ENCODE data around the gene WDR62.

The WDR62 gene

GRCh38 chr19:36140304-36141038 lies 85.8 kb downstream of the WDR62 start:
- Histone ChIP-seq H4K20me1 (ENCODE audit: insufficient read depth, low read length) (peaks cover 10% of the 10 kb centered on the region), H3K4me1 (ENCODE audit: low read length) (peaks cover 22% of the 10 kb centered on the region), H3K27me3 (ENCODE audit: low read depth, low read length) (no peaks in the 10 kb centered on the region), H3K36me3 (replicated peaks; ENCODE audit: low read depth, low read length) (peaks cover 24% of the 10 kb centered on the region), H3K27ac (ENCODE audit: low read length) (peak overlapping the region; percentile 88), H3K4me2 (ENCODE audit: low read length) (peak overlapping the region; percentile 73), H3K9ac (ENCODE audit: low read length) (peak overlapping the region; percentile 98), H3K4me3 (ENCODE audit: low read length) (peak overlapping the region; percentile 94), H2AFZ (ENCODE audit: low read depth, low read length) (peak overlapping the region; percentile 7; the same call in 1 of the 2 replicates), H3K9me3 (ENCODE audit: insufficient read depth, low read length) (no peaks in the 10 kb centered on the region), H3K79me2 (ENCODE audit: low read length) (peaks cover 19% of the 10 kb centered on the region)
- no peak for TF ChIP-seq EZH2phosphoT487 (IDR thresholded peaks at IDR 0.05; ENCODE audit: low read depth)

GRCh38 chr19:36141039-36141927 lies 86.6 kb downstream of the WDR62 start:
- Histone ChIP-seq H3K9ac (ENCODE audit: low read length) (peak overlapping the region; percentile 98), H3K4me1 (ENCODE audit: low read length) (peaks cover 16% of the 10 kb centered on the region), H3K27me3 (ENCODE audit: low read depth, low read length) (no peaks in the 10 kb centered on the region), H3K27ac (ENCODE audit: low read length) (peak overlapping the region; percentile 88), H3K9me3 (ENCODE audit: insufficient read depth, low read length) (no peaks in the 10 kb centered on the region), H2AFZ (ENCODE audit: low read depth, low read length) (no peak overlapping the region), H3K4me3 (ENCODE audit: low read length) (peak overlapping the region; percentile 94), H3K4me2 (ENCODE audit: low read length) (peak overlapping the region; percentile 73), H4K20me1 (ENCODE audit: insufficient read depth, low read length) (peaks cover 10% of the 10 kb centered on the region), H3K36me3 (replicated peaks; ENCODE audit: low read depth, low read length) (peaks cover 33% of the 10 kb centered on the region), H3K79me2 (ENCODE audit: low read length) (peaks cover 19% of the 10 kb centered on the region)
- TF ChIP-seq, protein P1, sequence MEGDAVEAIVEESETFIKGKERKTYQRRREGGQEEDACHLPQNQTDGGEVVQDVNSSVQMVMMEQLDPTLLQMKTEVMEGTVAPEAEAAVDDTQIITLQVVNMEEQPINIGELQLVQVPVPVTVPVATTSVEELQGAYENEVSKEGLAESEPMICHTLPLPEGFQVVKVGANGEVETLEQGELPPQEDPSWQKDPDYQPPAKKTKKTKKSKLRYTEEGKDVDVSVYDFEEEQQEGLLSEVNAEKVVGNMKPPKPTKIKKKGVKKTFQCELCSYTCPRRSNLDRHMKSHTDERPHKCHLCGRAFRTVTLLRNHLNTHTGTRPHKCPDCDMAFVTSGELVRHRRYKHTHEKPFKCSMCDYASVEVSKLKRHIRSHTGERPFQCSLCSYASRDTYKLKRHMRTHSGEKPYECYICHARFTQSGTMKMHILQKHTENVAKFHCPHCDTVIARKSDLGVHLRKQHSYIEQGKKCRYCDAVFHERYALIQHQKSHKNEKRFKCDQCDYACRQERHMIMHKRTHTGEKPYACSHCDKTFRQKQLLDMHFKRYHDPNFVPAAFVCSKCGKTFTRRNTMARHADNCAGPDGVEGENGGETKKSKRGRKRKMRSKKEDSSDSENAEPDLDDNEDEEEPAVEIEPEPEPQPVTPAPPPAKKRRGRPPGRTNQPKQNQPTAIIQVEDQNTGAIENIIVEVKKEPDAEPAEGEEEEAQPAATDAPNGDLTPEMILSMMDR (IDR thresholded peaks at IDR 0.05; ENCODE audit: low read depth, low read length), result no peak
- TF ChIP-seq EZH2phosphoT487 (IDR thresholded peaks at IDR 0.05; ENCODE audit: low read depth), result no peak

DNA sequence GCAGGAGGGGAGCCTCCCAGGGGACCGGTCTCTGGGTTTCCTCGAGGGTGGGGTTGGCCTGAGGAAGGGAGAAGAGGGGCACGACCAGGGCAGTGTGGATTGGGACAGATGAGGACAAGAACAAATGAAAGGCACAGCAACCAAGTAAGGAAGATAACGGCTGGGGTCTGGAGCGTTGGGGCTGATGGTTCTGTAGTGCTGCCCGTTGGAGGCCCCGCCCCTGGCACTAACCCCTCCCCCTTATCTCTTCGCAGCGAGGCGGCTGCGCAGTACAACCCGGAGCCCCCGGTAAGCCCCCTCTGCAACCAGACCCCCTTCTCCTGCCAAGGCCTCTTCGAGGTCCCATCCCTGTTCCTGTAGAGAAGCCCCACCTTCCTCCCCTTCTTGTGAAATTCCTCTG lies 87.3 kb downstream of the WDR62 start:
- Histone ChIP-seq H3K9me3 (ENCODE audit: insufficient read depth, low read length) (no peaks in the 10 kb centered on the region), H3K9ac (ENCODE audit: low read length) (no peak overlapping the region), H3K27ac (ENCODE audit: low read length) (no peak overlapping the region)

DNA sequence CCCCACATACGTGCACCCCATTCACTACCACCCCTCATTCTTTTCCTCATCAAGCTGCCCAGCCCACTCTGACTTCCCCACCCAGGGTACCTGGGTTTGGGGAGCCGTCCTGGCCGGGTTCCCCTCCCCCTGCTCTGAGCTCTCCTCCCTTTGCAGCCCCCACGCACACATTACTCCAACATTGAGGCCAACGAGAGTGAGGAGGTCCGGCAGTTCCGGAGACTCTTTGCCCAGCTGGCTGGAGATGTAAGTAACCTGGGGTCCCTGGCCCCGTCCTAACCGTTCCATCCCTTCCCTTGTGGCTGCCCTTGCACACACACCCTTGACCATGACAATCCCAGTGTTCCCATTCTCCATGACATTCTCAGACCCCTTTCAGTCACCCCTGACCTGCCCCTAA lies 87.8 kb downstream of the WDR62 start:
- Histone ChIP-seq H4K20me1 (ENCODE audit: insufficient read depth, low read length) (peaks cover 10% of the 10 kb centered on the region), H3K79me2 (ENCODE audit: low read length) (peaks cover 19% of the 10 kb centered on the region), H3K27me3 (ENCODE audit: low read depth, low read length) (no peaks in the 10 kb centered on the region), H3K27ac (ENCODE audit: low read length) (no peak overlapping the region), H3K4me2 (ENCODE audit: low read length) (no peak overlapping the region), H3K36me3 (replicated peaks; ENCODE audit: low read depth, low read length) (peaks cover 42% of the 10 kb centered on the region), H3K4me1 (ENCODE audit: low read length) (peaks cover 6% of the 10 kb centered on the region), H2AFZ (ENCODE audit: low read depth, low read length) (no peak overlapping the region), H3K9me3 (ENCODE audit: insufficient read depth, low read length) (no peaks in the 10 kb centered on the region), H3K9ac (ENCODE audit: low read length) (no peak overlapping the region), H3K4me3 (ENCODE audit: low read length) (no peak overlapping the region)
- TF ChIP-seq EZH2phosphoT487 (IDR thresholded peaks at IDR 0.05; ENCODE audit: low read depth), result no peak
- TF ChIP-seq, protein P1 (IDR thresholded peaks at IDR 0.05; ENCODE audit: low read depth, low read length), result no peak

More for the DNA sequence above, 87.3 kb downstream of the WDR62 start:
- TF ChIP-seq EZH2phosphoT487 (IDR thresholded peaks at IDR 0.05; ENCODE audit: low read depth), result no peak
- TF ChIP-seq, protein P1 (IDR thresholded peaks at IDR 0.05; ENCODE audit: low read depth, low read length), result no peak
- Histone ChIP-seq H3K4me1 (ENCODE audit: low read length) (peaks cover 10% of the 10 kb centered on the region), H3K36me3 (replicated peaks; ENCODE audit: low read depth, low read length) (peaks cover 40% of the 10 kb centered on the region), H3K4me2 (ENCODE audit: low read length) (no peak overlapping the region), H3K27me3 (ENCODE audit: low read depth, low read length) (no peaks in the 10 kb centered on the region), H4K20me1 (ENCODE audit: insufficient read depth, low read length) (peaks cover 10% of the 10 kb centered on the region), H2AFZ (ENCODE audit: low read depth, low read length) (no peak overlapping the region), H3K79me2 (ENCODE audit: low read length) (peaks cover 19% of the 10 kb centered on the region), H3K4me3 (ENCODE audit: low read length) (no peak overlapping the region)
